G401 (cell line): ENCODE data around the gene XCR1. TPM values are rescaled to one million over a fixed set of nuclear protein-coding genes. Genes with fewer than 3 reads are reported as not detected.
"Not testable (repeated sequence)": the region's sequence is repeated elsewhere in the genome, so short reads cannot be mapped to it uniquely, and the experiment has no call there.

Experiments used
- DNase-seq: peaks from one replicate; pipeline ENCODE4 v3.0.0-alpha.2; 2015; ENCODE audit warnings: low spot score
- in situ Hi-C: cut with HindIII; loops from 2 replicates; pipeline ENCODE4 v1.10.0; 2016; ENCODE audit warnings: low sequenced_read_pairs, mixed read lengths
- total RNA-seq: library from RNA; depleted of rRNA; stranded (reverse); fragments of >200 nt; shearing (Covaris generic); gene quantifications from 2 replicates; pipeline ENCODE4 v1.2.3, GENCODE V29; 2014; rRNA removed

Gene XCR1
- total RNA-seq = 0.06 TPM in 1 of 2 replicates, not detected in the other

- DNase-seq = no peak
- in situ Hi-C loops = no loop called here
These were observed at the start of gene XCR1 for GRCh38 chr3:46027021-46027705. Gene XCR1 (minus strand): TSS chr3:46027483. CDS start chr3:46021947, 5,536 bp downstream.

GRCh38 chr3:46076606-46077005 lies 49.3 kb upstream of the XCR1 start:
- no peak for DNase-seq
- in situ Hi-C loops = no loop called here

- no peak for DNase-seq
- in situ Hi-C loops = no loop called here
These were observed 48.5 kb upstream of the XCR1 start for GRCh38 chr3:46075816-46076215.

- no peak for DNase-seq
- in situ Hi-C loops = no loop called here
These were observed 44.1 kb upstream of the XCR1 start for GRCh38 chr3:46071222-46071858.

GRCh38 chr3:46070595-46071093 lies 43.4 kb upstream of the XCR1 start:
- DNase-seq = no peak
- in situ Hi-C loops = no loop called here

GRCh38 chr3:46068501-46068900 lies 41.2 kb upstream of the XCR1 start:
- DNase-seq = no peak
- in situ Hi-C loops = no loop called here

GRCh38 chr3:46067401-46067800 lies 40.1 kb upstream of the XCR1 start:
- no peak for DNase-seq
- in situ Hi-C loops = no loop called here

GRCh38 chr3:46065750-46066256 lies 38.5 kb upstream of the XCR1 start:
- no peak for DNase-seq
- in situ Hi-C loops = no loop called here

- in situ Hi-C loops = no loop called here
- DNase-seq = no peak
These were observed 38.0 kb upstream of the XCR1 start for GRCh38 chr3:46065294-46065705.

GRCh38 chr3:46062679-46063078 lies 35.4 kb upstream of the XCR1 start:
- DNase-seq = no peak
- in situ Hi-C loops = no loop called here

- in situ Hi-C loops = no loop called here
These were observed 34.6 kb upstream of the XCR1 start for GRCh38 chr3:46061887-46062286.

GRCh38 chr3:46061108-46061720 lies 33.9 kb upstream of the XCR1 start:
- no peak for DNase-seq
- in situ Hi-C loops = no loop called here

More at GRCh38 chr3:46061887-46062286, 34.6 kb upstream of the XCR1 start:
- DNase-seq = no peak

- in situ Hi-C loops = no loop called here
- DNase-seq = no peak
These were observed 33.3 kb upstream of the XCR1 start for GRCh38 chr3:46060551-46060950.

- DNase-seq = no peak
- in situ Hi-C loops = no loop called here
These were observed 32.1 kb upstream of the XCR1 start for GRCh38 chr3:46059432-46059831.

- no peak for DNase-seq
- in situ Hi-C loops = no loop called here
These were observed 31.7 kb upstream of the XCR1 start for GRCh38 chr3:46058981-46059380.

- in situ Hi-C loops = no loop called here
These were observed 30.4 kb upstream of the XCR1 start for GRCh38 chr3:46057716-46058115.

GRCh38 chr3:46056686-46057085 lies 29.4 kb upstream of the XCR1 start:
- in situ Hi-C loops = no loop called here
- no peak for DNase-seq

More at GRCh38 chr3:46057716-46058115, 30.4 kb upstream of the XCR1 start:
- no peak for DNase-seq

GRCh38 chr3:46053761-46054515 lies 26.7 kb upstream of the XCR1 start:
- in situ Hi-C loops, DNase-seq: not testable (repeated sequence)

- in situ Hi-C loops, DNase-seq: not testable (repeated sequence)
These were observed 26.0 kb upstream of the XCR1 start for GRCh38 chr3:46053265-46053664.
